GM18520 (cell line): ENCODE measurements around the gene D2HGDH.
"Not testable (repeated sequence)": the region's sequence is repeated elsewhere in the genome, so short reads cannot be mapped to it uniquely, and the experiment has no call there.

Experiments used
- ATAC-seq: cut with Tn5 transposase; IDR thresholded peaks from one replicate; pipeline ENCODE4 v1.9.1; 2021; ENCODE audit not compliant: unreplicated experiment

Gene D2HGDH

GRCh38 chr2:241791385-241791784, 57.0 kb downstream of the D2HGDH start:
- not testable (repeated sequence) for ATAC-seq

GRCh38 chr2:241793385-241793784, 59.0 kb downstream of the D2HGDH start:
- no peak for ATAC-seq

GRCh38 chr2:241794250-241794823, 59.9 kb downstream of the D2HGDH start:
- ATAC-seq = no peak

- no peak for ATAC-seq
These were observed 60.9 kb downstream of the D2HGDH start for GRCh38 chr2:241795021-241795999.

GRCh38 chr2:241796209-241796608, 61.8 kb downstream of the D2HGDH start:
- ATAC-seq = no peak

GRCh38 chr2:241796610-241797138, 62.2 kb downstream of the D2HGDH start:
- no peak for ATAC-seq

- ATAC-seq = no peak
These were observed 63.1 kb downstream of the D2HGDH start for GRCh38 chr2:241797441-241798080.

- no peak for ATAC-seq
These were observed 63.7 kb downstream of the D2HGDH start for GRCh38 chr2:241798081-241798630.

- no peak for ATAC-seq
These were observed 64.4 kb downstream of the D2HGDH start for GRCh38 chr2:241798631-241799521.

GRCh38 chr2:241799522-241800197, 65.2 kb downstream of the D2HGDH start:
- ATAC-seq = no peak

GRCh38 chr2:241800198-241800903, 65.9 kb downstream of the D2HGDH start:
- ATAC-seq = not testable (repeated sequence)

- ATAC-seq = no peak
These were observed 67.4 kb downstream of the D2HGDH start for GRCh38 chr2:241801611-241802420.

GRCh38 chr2:241802421-241803318, 68.2 kb downstream of the D2HGDH start:
- no peak for ATAC-seq

GRCh38 chr2:241803387-241804325, 69.2 kb downstream of the D2HGDH start:
- ATAC-seq = no peak

GRCh38 chr2:241804326-241805229, 70.1 kb downstream of the D2HGDH start:
- ATAC-seq = no peak
